HCT116 (cell line): Measurements from ENCODE around the gene PDK2.

Source experiments
- CEBPB ChIP-seq: IDR thresholded peaks from 2 replicates; pipeline ENCODE4 v1.6.1; 2012; ENCODE audit warnings: low read depth
- CTCF ChIP-seq, 3 experiments: fragments of 200-600 bp in 1 of 3; sonication (generic) in 1 of 3; IDR thresholded peaks in 2 of 3; conservative IDR thresholded peaks in 1 of 3; 2 replicates each; pipeline ENCODE4 v1.5.1; 2012 to 2017; ENCODE audit warnings: low read depth in 2 of 3, low read length in 2 of 3, antibody characterized with exemption in 1 of 3, borderline replicate concordance in 1 of 3, control low read depth in 1 of 3, mild to moderate bottlenecking in 1 of 3, mixed read lengths in 1 of 3, mixed run types in 1 of 3, moderate library complexity in 1 of 3; ENCODE audit not compliant: insufficient read depth in 1 of 3
- EZH2 ChIP-seq: fragments of 200-600 bp; sonication (generic); IDR thresholded peaks from 2 replicates; pipeline ENCODE4 v1.6.1; 2017; ENCODE audit warnings: antibody characterized with exemption, mixed run types
- MAX ChIP-seq: IDR thresholded peaks from 2 replicates; pipeline ENCODE4 v1.6.1; 2012
- POLR2A ChIP-seq: IDR thresholded peaks from 2 replicates; pipeline ENCODE4 v1.7.0; 2011; ENCODE audit warnings: borderline replicate concordance; ENCODE audit not compliant: insufficient read depth, insufficient read length; ENCODE audit errors: extremely low read depth
- POLR2AphosphoS5 ChIP-seq: IDR thresholded peaks from 2 replicates; pipeline ENCODE4 v1.6.1; 2011; ENCODE audit warnings: mild to moderate bottlenecking, low read depth, low read length, moderate library complexity
- RAD21 ChIP-seq: IDR thresholded peaks from 2 replicates; pipeline ENCODE4 v1.6.1; 2012; ENCODE audit warnings: low read depth, mild to moderate bottlenecking
- REST ChIP-seq: IDR thresholded peaks from 2 replicates; pipeline ENCODE4 v1.6.1; 2012; ENCODE audit warnings: low read depth
- SIN3A ChIP-seq: IDR thresholded peaks from 2 replicates; pipeline ENCODE4 v1.6.1; 2012; ENCODE audit warnings: low read depth
- SP1 ChIP-seq: IDR thresholded peaks from 2 replicates; pipeline ENCODE4 v1.6.1; 2012; ENCODE audit warnings: low read depth

- TF ChIP-seq REST (no peak), POLR2A (no peak), EZH2 (no peak), MAX (no peak), SP1 (no peak), RAD21 (no peak), CTCF (IDR thresholded peaks at IDR 0.05 in 2 of 3, conservative IDR thresholded peaks at IDR 0.05 in 1 of 3; ENCODE audit: borderline replicate concordance in 1 of 3, insufficient read depth in 1 of 3, low read depth in 2 of 3, low read length in 2 of 3) (no peak), POLR2AphosphoS5 (no peak), CEBPB (no peak), SIN3A (no peak)
Measured at GRCh38 chr17:50095626-50096037, 481 bp downstream of the PDK2 start.
